IPS DF 6.9 (cell line): Measurements from ENCODE around the gene C10orf67.

Experiments
- DNase-seq: peaks from one replicate; pipeline ENCODE4 v3.0.0-alpha.2; 2013; ENCODE audit warnings: low read depth, low spot score
- H3K27ac ChIP-seq: one replicate; pipeline ENCODE4 v1.5.1; 2013; ENCODE audit warnings: low read length, control low read depth
- H3K27me3 ChIP-seq: 2 replicates; pipeline ENCODE4 v1.6.1; 2013; ENCODE audit warnings: mild to moderate bottlenecking, low read length; ENCODE audit not compliant: control insufficient read depth, insufficient read depth
- H3K36me3 ChIP-seq: 2 replicates; pipeline ENCODE4 v1.6.1; 2013; ENCODE audit warnings: low read length; ENCODE audit not compliant: control insufficient read depth, insufficient read depth
- H3K4me1 ChIP-seq: 2 replicates; pipeline ENCODE4 v1.6.1; 2013; ENCODE audit warnings: low read length; ENCODE audit not compliant: control insufficient read depth, insufficient read depth
- H3K4me3 ChIP-seq: 2 replicates; pipeline ENCODE4 v1.5.1; 2013; ENCODE audit warnings: mild to moderate bottlenecking, low read length
- H3K9me3 ChIP-seq: 2 replicates; pipeline ENCODE4 v1.6.1; 2013; ENCODE audit warnings: low read length, inconsistent platforms; ENCODE audit not compliant: control insufficient read depth, insufficient read depth
- WGBS: extraction: QIAGEN DNeasy Blood & Tissue Kit; methylation state at CpG from one replicate; pipeline ENCODE4 v1.1.7; 2013; ENCODE audit warnings: mixed read lengths, missing lambda C conversion rate; ENCODE audit not compliant: insufficient read length, insufficient coverage; 5-methylcytosine and 5-hydroxymethylcytosine counted together

Gene C10orf67

GRCh38 chr10:23173214-23174073 is 171.2 kb downstream of the C10orf67 start:
- no CpG with 5 or more reads among the region's 82 CpGs for WGBS
- H3K27me3 ChIP-seq, result peaks cover 76% of the 10 kb centered on the region
- DNase-seq, result no peak

GRCh38 chr10:23172429-23173213 is 172.0 kb downstream of the C10orf67 start:
- Histone ChIP-seq H3K4me1 (peaks cover 5% of the 10 kb centered on the region), H3K4me3 (no peak overlapping the region), H3K27ac (no peak overlapping the region), H3K36me3 (no peaks in the 10 kb centered on the region), H3K9me3 (no peaks in the 10 kb centered on the region), H3K27me3 (peaks cover 71% of the 10 kb centered on the region)
- no peak for DNase-seq
- WGBS, result no CpG with 5 or more reads among the region's 41 CpGs

More at GRCh38 chr10:23173214-23174073, 171.2 kb downstream of the C10orf67 start:
- Histone ChIP-seq H3K4me1 (peaks cover 5% of the 10 kb centered on the region), H3K9me3 (no peaks in the 10 kb centered on the region), H3K36me3 (no peaks in the 10 kb centered on the region), H3K27ac (no peak overlapping the region), H3K4me3 (peak overlapping the region; percentile 16)

DNA sequence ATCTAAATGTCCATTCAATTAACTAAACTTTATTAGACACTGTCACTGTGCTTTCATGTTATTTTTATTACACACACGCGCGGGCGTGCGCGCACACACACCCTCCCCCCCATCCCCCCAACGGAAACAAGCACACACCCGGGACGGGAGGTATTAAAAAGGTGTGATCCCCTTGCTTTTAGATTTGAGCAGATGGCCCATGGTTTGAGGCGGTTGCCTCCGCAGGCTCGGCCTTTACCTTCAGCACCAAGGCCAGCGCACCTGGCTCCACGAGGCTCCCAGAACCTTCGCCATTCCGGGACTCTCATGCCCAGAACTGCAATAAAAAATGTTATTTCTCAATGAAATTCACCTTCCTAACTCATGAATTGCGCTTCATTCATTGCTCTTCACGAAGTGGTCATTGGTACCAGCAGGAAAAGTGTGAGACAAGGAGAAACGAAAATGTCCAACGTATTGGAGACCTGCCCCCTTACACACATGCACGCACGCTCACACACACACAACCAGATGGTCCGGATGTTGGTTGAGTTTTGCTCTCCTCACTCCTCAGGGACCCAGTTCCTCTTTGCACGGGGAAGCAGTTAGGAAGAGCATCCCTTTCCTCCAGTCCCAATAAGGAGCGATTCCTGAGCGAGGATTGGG is 173.2 kb downstream of the C10orf67 start:
- H3K27ac ChIP-seq, result no peak overlapping the region
- H3K4me1 ChIP-seq, result peaks cover 5% of the 10 kb centered on the region
- H3K27me3 ChIP-seq, result peaks cover 62% of the 10 kb centered on the region
- H3K4me3 ChIP-seq, result no peak overlapping the region
- H3K9me3 ChIP-seq, result no peaks in the 10 kb centered on the region
- no CpG with 5 or more reads among the region's 26 CpGs for WGBS
- H3K36me3 ChIP-seq, result no peaks in the 10 kb centered on the region
- no peak for DNase-seq

- Histone ChIP-seq H3K4me3 (no peak overlapping the region), H3K9me3 (no peaks in the 10 kb centered on the region)
- WGBS, result no CpG with 5 or more reads among the region's 5 CpGs
These were observed 186.2 kb downstream of the C10orf67 start for GRCh38 chr10:23158370-23158769.

DNA sequence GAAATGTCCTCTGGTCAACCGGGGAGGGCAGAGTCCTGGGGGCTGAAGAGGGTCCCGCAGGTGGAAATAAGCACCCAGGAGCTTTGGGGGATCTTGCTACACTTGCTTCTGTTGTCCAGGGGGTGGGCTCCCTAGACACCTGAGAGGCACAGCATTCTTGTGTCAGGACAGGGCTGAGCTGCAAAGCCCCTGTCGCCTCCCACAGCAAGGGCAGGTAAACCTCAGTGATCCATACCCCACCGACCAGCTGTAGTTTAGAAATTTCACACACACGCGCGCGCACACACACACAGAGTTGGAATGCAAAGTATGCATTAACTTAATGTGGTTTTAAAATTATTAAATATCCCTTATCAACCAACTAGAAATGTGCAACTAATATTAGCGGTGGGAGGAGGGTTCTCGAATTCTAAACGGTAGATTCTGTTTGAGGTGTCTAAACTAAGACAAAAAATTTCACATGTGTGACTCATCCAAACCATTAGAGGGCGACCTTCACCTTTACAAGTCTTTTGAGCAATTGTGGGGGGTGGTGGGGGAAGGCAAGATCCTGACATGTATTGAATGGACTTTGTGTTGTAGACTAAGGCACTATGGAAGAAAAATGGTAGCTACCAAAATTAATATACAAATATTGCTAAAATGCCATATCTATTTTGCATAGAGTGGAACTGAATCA is 186.8 kb downstream of the C10orf67 start:
- DNase-seq, result no peak
- Histone ChIP-seq H3K4me3 (no peak overlapping the region), H3K36me3 (no peaks in the 10 kb centered on the region), H3K9me3 (no peaks in the 10 kb centered on the region), H3K27me3 (no peaks in the 10 kb centered on the region; the same call in 1 of the 2 replicates), H3K27ac (no peak overlapping the region), H3K4me1 (no peaks in the 10 kb centered on the region)
- WGBS, result no CpG with 5 or more reads among the region's 12 CpGs

More at GRCh38 chr10:23158370-23158769, 186.2 kb downstream of the C10orf67 start:
- no peaks in the 10 kb centered on the region for H3K4me1 ChIP-seq
- H3K27me3 ChIP-seq, result no peaks in the 10 kb centered on the region; the same call in 1 of the 2 replicates
- H3K27ac ChIP-seq, result no peak overlapping the region
- no peak for DNase-seq
- H3K36me3 ChIP-seq, result no peaks in the 10 kb centered on the region

DNA sequence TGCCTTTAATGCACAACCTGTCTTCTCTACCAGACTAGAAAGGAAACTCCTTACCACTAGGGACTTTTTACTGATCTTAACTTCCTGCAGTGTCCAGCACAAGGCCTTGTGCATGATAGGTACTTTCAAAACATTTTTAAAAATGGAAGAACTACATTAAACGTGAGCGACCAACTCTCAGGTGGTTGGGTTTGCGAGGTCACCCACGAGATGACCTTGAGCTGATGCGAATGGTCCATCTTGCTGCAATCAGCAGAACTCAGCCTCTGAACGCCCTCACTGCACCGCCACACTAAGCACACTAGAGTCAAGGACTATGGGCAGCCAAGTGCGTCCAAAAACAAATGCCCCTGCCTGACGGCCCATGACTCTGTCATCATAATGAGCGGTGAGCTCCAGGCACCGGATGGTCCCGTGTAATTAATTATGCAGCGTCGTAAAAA is 187.3 kb downstream of the C10orf67 start:
- Histone ChIP-seq H3K4me3 (no peak overlapping the region), H3K27me3 (no peaks in the 10 kb centered on the region; the same call in 1 of the 2 replicates), H3K9me3 (no peaks in the 10 kb centered on the region), H3K27ac (no peak overlapping the region), H3K36me3 (no peaks in the 10 kb centered on the region), H3K4me1 (no peaks in the 10 kb centered on the region)
- DNase-seq, result no peak
- no CpG with 5 or more reads among the region's 14 CpGs for WGBS

- H3K9me3 ChIP-seq, result no peaks in the 10 kb centered on the region
- no peak overlapping the region for H3K27ac ChIP-seq
- no peak for DNase-seq
- no peaks in the 10 kb centered on the region for H3K4me1 ChIP-seq
- no CpG with 5 or more reads among the region's 10 CpGs for WGBS
- H3K27me3 ChIP-seq, result no peaks in the 10 kb centered on the region; the same call in 1 of the 2 replicates
- H3K36me3 ChIP-seq, result no peaks in the 10 kb centered on the region
- H3K4me3 ChIP-seq, result no peak overlapping the region
These were observed 188.0 kb downstream of the C10orf67 start for GRCh38 chr10:23156447-23157150.

GRCh38 chr10:23155169-23155568 is 189.4 kb downstream of the C10orf67 start:
- Histone ChIP-seq H3K27me3 (no peaks in the 10 kb centered on the region), H3K4me1 (no peaks in the 10 kb centered on the region), H3K4me3 (no peak overlapping the region), H3K9me3 (peaks cover 1% of the 10 kb centered on the region; the same call in 1 of the 2 replicates), H3K27ac (no peak overlapping the region), H3K36me3 (no peaks in the 10 kb centered on the region)
- no peak for DNase-seq
- WGBS, result no CpG with 5 or more reads among the region's 7 CpGs
